Kidney (tissue), 14 donors: ENCODE results near the gene CYB5R2. TPM values are rescaled to one million over a fixed set of nuclear protein-coding genes. Genes with fewer than 3 reads are reported as not detected.

Experiments
- DNase-seq, 5 donors: peaks; one replicate each; pipeline ENCODE4 v3.0.0-alpha.2; 2013 to 2020
- FAIRE-seq: peaks from 2 replicates; lab custom pipeline; 2012; peaks lifted over from hg19 to GRCh38; lab: Jason Lieb, UNC
- H3K27ac ChIP-seq, 2 donors: one replicate each; pipeline ENCODE4 v1.7.0; 2013; ENCODE audit warnings: low read depth in 2 of 2, low read length in 2 of 2, inconsistent platforms in 1 of 2
- H3K27me3 ChIP-seq: one replicate; pipeline ENCODE4 v1.7.1; 2013; ENCODE audit warnings: low read length, inconsistent platforms; ENCODE audit not compliant: control insufficient read depth, insufficient read depth
- H3K36me3 ChIP-seq, 3 donors: one replicate each; pipeline versions ENCODE4 v1.7.0 to v1.7.1; 2013; ENCODE audit warnings: low read length in 3 of 3, control low read depth in 1 of 3, inconsistent platforms in 1 of 3; ENCODE audit not compliant: insufficient read depth in 3 of 3, control insufficient read depth in 2 of 3
- H3K4me1 ChIP-seq, 3 donors: one replicate each; pipeline versions ENCODE4 v1.7.0 to v1.7.1; 2013; ENCODE audit warnings: low read length in 3 of 3, inconsistent platforms in 1 of 3, low read depth in 1 of 3; ENCODE audit not compliant: control insufficient read depth in 2 of 3, insufficient read depth in 2 of 3
- H3K4me3 ChIP-seq, 3 donors: one replicate each; pipeline versions ENCODE4 v1.7.0 to v1.8.1; 2013; ENCODE audit warnings: low read length in 3 of 3, control low read depth in 1 of 3, inconsistent platforms in 1 of 3
- H3K9ac ChIP-seq, 3 donors: one replicate each; pipeline versions ENCODE4 v1.7.0 to v1.7.1; 2013; ENCODE audit warnings: low read length in 3 of 3, control low read depth in 1 of 3, inconsistent platforms in 1 of 3
- H3K9me3 ChIP-seq, 3 donors: one replicate each; pipeline versions ENCODE4 v1.7.0 to v1.7.1; 2013; ENCODE audit warnings: low read length in 3 of 3, control low read depth in 1 of 3, inconsistent platforms in 1 of 3; ENCODE audit not compliant: control insufficient read depth in 2 of 3, insufficient read depth in 1 of 3
- intact Hi-C: fragments of 100-400 bp; cut with DNase I; formaldehyde crosslinking; loops from one replicate; pipeline ENCODE4 v1.11.1; 2022
- polyA plus RNA-seq: library from polyadenylated mRNA; stranded (reverse); fragments of 350-450 nt; fragmentation: Illumina TruSeq; extraction: RNeasy Lipid Tissue Mini Kit (QIAGEN cat#74804); gene quantifications from one replicate; pipeline ENCODE4 v1.2.3, GENCODE V29; 2014; ENCODE audit warnings: low read depth, low replicate concordance; ENCODE audit not compliant: insufficient read depth
- total RNA-seq: library from RNA; stranded (reverse); fragmentation: NEBNext Ultra II Directional; extraction: Animal tissue kit (Norgen Biotek cat#: 25700); gene quantifications from one replicate; pipeline ENCODE4 v1.2.1, GENCODE V29; 2021
- TF ChIP-seq, protein P1 (sequence below): IDR thresholded peaks from 3 replicates; pipeline ENCODE4 v1.5.1; 2012; ENCODE audit warnings: mild to moderate bottlenecking, moderate library complexity, borderline replicate concordance; ENCODE audit not compliant: insufficient read depth; ENCODE audit errors: extremely low read depth
- donor health status: control.
- donor health status: control.
- donor health status: control.
- donor health status: control.
- donor health status: control.
- donor health status: DM: yes; HTN: yes; CAD: no.
- donor health status: Normal renal cell carcinoma (clear cell type).

The CYB5R2 gene
- total and polyA plus RNA-seq, 2 donors from 2014 or later, result 8.2 to 8.7 TPM

DNA sequence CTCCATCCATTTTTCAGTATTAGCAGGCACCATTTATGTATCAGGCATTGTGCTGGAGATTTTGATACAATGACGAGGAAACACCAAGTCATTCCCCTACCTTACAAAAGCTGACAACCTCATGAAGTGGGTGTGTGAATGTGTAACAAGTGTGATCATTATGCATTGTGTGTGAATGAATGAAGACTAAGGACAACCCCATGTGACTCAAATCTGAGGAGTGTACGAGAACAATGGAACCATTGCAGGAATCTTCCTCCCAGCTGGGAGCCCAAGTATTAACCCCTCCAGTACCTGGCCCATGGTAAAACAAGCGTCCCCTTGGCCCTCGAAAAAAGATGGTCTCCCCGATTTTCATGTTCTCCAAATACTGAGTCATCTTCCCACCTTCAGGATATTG is 4.4 kb downstream of the CYB5R2 start:
- no peaks in the 10 kb centered on the region for H3K9me3 ChIP-seq
- no peak overlapping the region for H3K27ac ChIP-seq
- no peak overlapping the region for H3K9ac ChIP-seq
- DNase-seq (no peak), FAIRE-seq (no peak)
- peaks cover 0 to 12% (median 4%) of the 10 kb centered on the region in 3 donors for H3K4me1 ChIP-seq
- no peak overlapping the region for H3K4me3 ChIP-seq
- intact Hi-C loops, result no loop called here
- H3K27me3 ChIP-seq, result no peaks in the 10 kb centered on the region
- peaks cover 0 to 7% (median 3%) of the 10 kb centered on the region in 3 donors for H3K36me3 ChIP-seq
- TF ChIP-seq, protein P1, sequence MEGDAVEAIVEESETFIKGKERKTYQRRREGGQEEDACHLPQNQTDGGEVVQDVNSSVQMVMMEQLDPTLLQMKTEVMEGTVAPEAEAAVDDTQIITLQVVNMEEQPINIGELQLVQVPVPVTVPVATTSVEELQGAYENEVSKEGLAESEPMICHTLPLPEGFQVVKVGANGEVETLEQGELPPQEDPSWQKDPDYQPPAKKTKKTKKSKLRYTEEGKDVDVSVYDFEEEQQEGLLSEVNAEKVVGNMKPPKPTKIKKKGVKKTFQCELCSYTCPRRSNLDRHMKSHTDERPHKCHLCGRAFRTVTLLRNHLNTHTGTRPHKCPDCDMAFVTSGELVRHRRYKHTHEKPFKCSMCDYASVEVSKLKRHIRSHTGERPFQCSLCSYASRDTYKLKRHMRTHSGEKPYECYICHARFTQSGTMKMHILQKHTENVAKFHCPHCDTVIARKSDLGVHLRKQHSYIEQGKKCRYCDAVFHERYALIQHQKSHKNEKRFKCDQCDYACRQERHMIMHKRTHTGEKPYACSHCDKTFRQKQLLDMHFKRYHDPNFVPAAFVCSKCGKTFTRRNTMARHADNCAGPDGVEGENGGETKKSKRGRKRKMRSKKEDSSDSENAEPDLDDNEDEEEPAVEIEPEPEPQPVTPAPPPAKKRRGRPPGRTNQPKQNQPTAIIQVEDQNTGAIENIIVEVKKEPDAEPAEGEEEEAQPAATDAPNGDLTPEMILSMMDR, result no peak

DNA sequence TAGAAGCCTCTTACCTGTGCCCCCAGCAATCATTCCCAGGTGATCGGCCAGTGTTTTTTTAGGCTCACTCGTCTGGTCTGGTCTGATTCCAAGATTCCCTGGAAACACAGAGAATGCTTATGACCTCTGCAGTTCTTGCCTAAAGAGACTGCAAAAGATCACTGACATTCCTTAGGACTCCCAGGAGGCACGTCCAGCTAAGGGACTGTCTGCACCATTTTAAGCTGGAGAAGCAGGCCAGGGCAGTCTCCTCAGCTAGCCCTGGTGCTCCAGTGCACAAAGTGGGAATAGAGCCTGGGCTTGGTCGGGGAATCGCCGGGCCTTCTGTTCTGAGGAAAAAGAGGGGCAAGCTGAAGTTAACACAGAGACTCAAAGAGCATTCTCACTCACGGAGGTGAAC is 4.8 kb downstream of the CYB5R2 start:
- DNase-seq, result no peak
- Histone ChIP-seq H3K27ac (no peak overlapping the region), H3K36me3 (peaks cover 0 to 7% (median 3%) of the 10 kb centered on the region in 3 donors), H3K9me3 (no peaks in the 10 kb centered on the region), H3K27me3 (no peaks in the 10 kb centered on the region), H3K4me3 (no peak overlapping the region), H3K9ac (no peak overlapping the region), H3K4me1 (peaks cover 0 to 12% (median 4%) of the 10 kb centered on the region in 3 donors)
- intact Hi-C loops, result no loop called here
- no peak for FAIRE-seq
- TF ChIP-seq, protein P1, result no peak

DNA sequence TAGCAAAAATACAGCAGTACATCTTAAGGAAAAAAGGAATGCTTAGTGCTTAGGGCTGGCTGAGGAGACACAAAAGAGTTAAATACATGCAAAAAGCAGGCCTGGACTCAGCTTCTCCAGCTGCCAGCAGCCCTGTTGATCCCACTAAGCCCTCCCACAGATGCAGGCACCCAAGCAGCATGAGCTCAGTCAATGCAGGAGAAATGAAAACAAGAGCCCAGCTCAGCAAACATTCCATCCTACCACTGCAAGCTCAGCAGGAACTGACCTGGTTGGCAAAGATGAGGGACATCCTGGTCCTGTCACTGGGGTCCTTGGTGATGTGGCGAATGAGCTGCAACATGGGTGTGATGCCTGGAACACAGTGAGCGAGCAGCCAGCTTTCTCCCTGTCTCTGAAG is 5.8 kb downstream of the CYB5R2 start:
- intact Hi-C loops, result no loop called here
- TF ChIP-seq, protein P1, result no peak
- FAIRE-seq (no peak), DNase-seq (peak in 1 of 5 donors; percentile 43)
- H3K27ac ChIP-seq, result no peak overlapping the region
- no peaks in the 10 kb centered on the region for H3K27me3 ChIP-seq
- H3K4me3 ChIP-seq, result no peak overlapping the region
- H3K9me3 ChIP-seq, result no peaks in the 10 kb centered on the region
- H3K4me1 ChIP-seq, result peaks cover 0 to 5% (median 0%) of the 10 kb centered on the region in 3 donors
- H3K36me3 ChIP-seq, result peaks cover 0 to 7% (median 3%) of the 10 kb centered on the region in 3 donors
- no peak overlapping the region for H3K9ac ChIP-seq
